ENCODE data around the gene ZSWIM3. TPM values are rescaled to one million over a fixed set of nuclear protein-coding genes. Genes with fewer than 3 reads are reported as not detected.
A peak's percentile ranks its signal among the peaks of the same experiment; 100 is the strongest.

The ZSWIM3 gene
- total RNA-seq, 1 donor from 2014 or later = 5.2 TPM

- peak; percentile 94 for DNase-seq
Observed at GRCh38 chr20:45910670-45911485, 53.5 kb downstream of the ZSWIM3 start.

- DNase-seq = peak; percentile 74
Observed at GRCh38 chr20:45911486-45912343, 54.3 kb downstream of the ZSWIM3 start, which contains the start of gene PLTP. PLTP (minus strand) TSS chr20:45912155; CDS start chr20:45911452, 703 bp downstream.

- no peak for DNase-seq
Observed at GRCh38 chr20:45912344-45912682, 54.9 kb downstream of the ZSWIM3 start.

- DNase-seq = no peak
Observed at GRCh38 chr20:45913116-45913515, 55.7 kb downstream of the ZSWIM3 start.

GRCh38 chr20:45917790-45918141, 60.4 kb downstream of the ZSWIM3 start:
- DNase-seq = peak; percentile 85

- DNase-seq = peak; percentile 27
Observed at GRCh38 chr20:45918182-45918737, 60.8 kb downstream of the ZSWIM3 start.

- no peak for DNase-seq
Observed at GRCh38 chr20:45918779-45919537, 61.5 kb downstream of the ZSWIM3 start.

GRCh38 chr20:45919542-45920399, 62.4 kb downstream of the ZSWIM3 start:
- peak; percentile 76 for DNase-seq

GRCh38 chr20:45920462-45921336, 63.3 kb downstream of the ZSWIM3 start:
- DNase-seq = no peak

- DNase-seq = no peak
Observed at GRCh38 chr20:45921337-45922189, 64.1 kb downstream of the ZSWIM3 start.

- DNase-seq = peak; percentile 69
Observed at GRCh38 chr20:45924391-45925261, 67.2 kb downstream of the ZSWIM3 start.

- no peak for DNase-seq
Observed at GRCh38 chr20:45925821-45926506, 68.5 kb downstream of the ZSWIM3 start.

GRCh38 chr20:45926731-45927070, 69.3 kb downstream of the ZSWIM3 start:
- no peak for DNase-seq

GRCh38 chr20:45927071-45927878, 69.9 kb downstream of the ZSWIM3 start:
- no peak for DNase-seq
